IMR-90 (cell line): ENCODE results near the gene EPHB6. TPM values are rescaled to one million over a fixed set of nuclear protein-coding genes. Genes with fewer than 3 reads are reported as not detected.
A peak's percentile ranks its signal among the peaks of the same experiment; 100 is the strongest.

Source experiments
- ATAC-seq: fragments of 200-7000 bp; cut with Tn5 transposase; 2 replicates; pipeline ENCODE4 v1.9.1; 2020; ENCODE audit warnings: low read depth, mild to moderate bottlenecking, moderate library complexity
- BruUV-seq: library from RNA; stranded (reverse); fragments of 400-500 nt; replicated peaks from 2 replicates; lab custom pipeline; 2021; lab: Mats Ljungman, UMichigan
- CTCF ChIA-PET: fragments of 300-600 bp; formaldehyde crosslinking; extraction: SDS; loops from one replicate; lab custom pipeline; 2021; ENCODE audit warnings: antibody characterized with exemption; lab: Yijun Ruan, JAX
- POLR2A ChIA-PET: fragments of 300-600 bp; sonication (Branson Sonifier 250); formaldehyde crosslinking; loops from one replicate; lab custom pipeline; 2022; ENCODE audit warnings: antibody characterized with exemption; ENCODE audit not compliant: unreplicated experiment; lab: Charles Lee
- DNase-seq: peaks from one replicate; pipeline ENCODE4 v3.0.0; 2013
- H2AFZ ChIP-seq: replicated peaks from 2 replicates; pipeline ENCODE3; 2013; ENCODE audit warnings: low read length, mild to moderate bottlenecking; ENCODE audit not compliant: poor library complexity
- H2AK5ac ChIP-seq: 2 replicates; pipeline ENCODE4 v1.6.1; 2013; ENCODE audit warnings: low read depth, low read length, inconsistent platforms
- H2AK9ac ChIP-seq: replicated peaks from 2 replicates; pipeline ENCODE3; 2013; ENCODE audit warnings: mild to moderate bottlenecking, low read depth, low read length, moderate library complexity; ENCODE audit not compliant: poor library complexity
- H2BK120ac ChIP-seq: 2 replicates; pipeline ENCODE4 v1.6.1; 2013; ENCODE audit warnings: low read depth, low read length, inconsistent platforms
- H2BK15ac ChIP-seq: 3 replicates; pipeline ENCODE4 v1.6.1; 2013; ENCODE audit warnings: low read depth, low read length, inconsistent platforms
- H2BK20ac ChIP-seq: 2 replicates; pipeline ENCODE4 v1.6.1; 2013; ENCODE audit warnings: low read depth, mild to moderate bottlenecking, inconsistent platforms, low read length, moderate library complexity
- H2BK5ac ChIP-seq: 2 replicates; pipeline ENCODE4 v1.6.1; 2013; ENCODE audit warnings: mild to moderate bottlenecking, low read depth, low read length, inconsistent platforms; ENCODE audit not compliant: poor library complexity, severe bottlenecking
- H3K14ac ChIP-seq: replicated peaks from 2 replicates; pipeline ENCODE4 v1.6.1; 2013; ENCODE audit warnings: low read depth, low read length, inconsistent platforms
- H3K18ac ChIP-seq: 2 replicates; pipeline ENCODE4 v1.6.1; 2013; ENCODE audit warnings: low read depth, low read length, control low read depth
- H3K23ac ChIP-seq: 2 replicates; pipeline ENCODE4 v1.6.1; 2013; ENCODE audit warnings: low read depth, low read length, inconsistent platforms
- H3K27ac ChIP-seq: 2 replicates; pipeline ENCODE4 v1.5.1; 2013; ENCODE audit warnings: mild to moderate bottlenecking, control low read depth, low read length; ENCODE audit not compliant: insufficient read depth
- H3K27me3 ChIP-seq: 2 replicates; pipeline ENCODE4 v1.6.1; 2013; ENCODE audit warnings: low read length; ENCODE audit not compliant: control insufficient read depth, insufficient read depth
- H3K36me3 ChIP-seq: 2 replicates; pipeline ENCODE4 v1.6.1; 2013; ENCODE audit warnings: low read length, mixed read lengths; ENCODE audit not compliant: control insufficient read depth, insufficient read depth
- H3K4ac ChIP-seq: 2 replicates; pipeline ENCODE4 v1.6.1; 2013; ENCODE audit warnings: low read depth, low read length, inconsistent platforms
- H3K4me1 ChIP-seq: 2 replicates; pipeline ENCODE4 v1.6.1; 2013; ENCODE audit warnings: low read length, mixed read lengths; ENCODE audit not compliant: control insufficient read depth, insufficient read depth
- H3K4me2 ChIP-seq: 2 replicates; pipeline ENCODE4 v1.6.1; 2013; ENCODE audit warnings: low read depth, mild to moderate bottlenecking, control low read depth, low read length, moderate library complexity
- H3K4me3 ChIP-seq: 2 replicates; pipeline ENCODE4 v1.5.1; 2013; ENCODE audit warnings: low read depth, mild to moderate bottlenecking, control low read depth, low read length, moderate library complexity; ENCODE audit not compliant: insufficient read depth
- H3K56ac ChIP-seq: 2 replicates; pipeline ENCODE4 v1.6.1; 2013; ENCODE audit warnings: low read length, inconsistent platforms; ENCODE audit not compliant: insufficient read depth; ENCODE audit errors: extremely low read depth
- H3K79me1 ChIP-seq, 2 experiments: 2 replicates each; pipeline ENCODE4 v1.6.1; 2013; ENCODE audit warnings: low read length in 2 of 2, inconsistent platforms in 1 of 2, low read depth in 1 of 2
- H3K9ac ChIP-seq: 2 replicates; pipeline ENCODE4 v1.6.1; 2013; ENCODE audit warnings: low read depth, low read length, control low read depth
- H3K9me1 ChIP-seq: 2 replicates; pipeline ENCODE4 v1.6.1; 2013; ENCODE audit warnings: low read length, inconsistent platforms; ENCODE audit not compliant: insufficient read depth
- H3K9me3 ChIP-seq: 2 replicates; pipeline ENCODE4 v1.6.1; 2013; ENCODE audit warnings: low read length; ENCODE audit not compliant: control insufficient read depth, insufficient read depth
- H4K20me1 ChIP-seq: 2 replicates; pipeline ENCODE4 v1.6.1; 2013; ENCODE audit warnings: low read length, inconsistent platforms; ENCODE audit not compliant: insufficient read depth
- H4K5ac ChIP-seq: 2 replicates; pipeline ENCODE4 v1.6.1; 2013; ENCODE audit warnings: mild to moderate bottlenecking, low read depth, low read length, control low read depth
- H4K8ac ChIP-seq, 2 experiments: 2 replicates each; pipeline ENCODE4 v1.6.1; 2013; ENCODE audit warnings: low read depth in 2 of 2, low read length in 2 of 2, control low read depth in 1 of 2, inconsistent platforms in 1 of 2
- H4K91ac ChIP-seq: 2 replicates; pipeline ENCODE4 v1.6.1; 2013; ENCODE audit warnings: low read depth, low read length, inconsistent platforms; ENCODE audit not compliant: insufficient read depth
- CHD1 ChIP-seq: IDR thresholded peaks from 2 replicates; pipeline ENCODE4 v1.6.1; 2012; ENCODE audit warnings: low read depth, low read length, improper control_type of control experiment
- CTCF ChIP-seq: conservative IDR thresholded peaks from 2 replicates; pipeline ENCODE4 v1.5.1; 2012; ENCODE audit warnings: mild to moderate bottlenecking, low read depth, low read length, improper control_type of control experiment
- ELK1 ChIP-seq: fragments of 150-350 bp; IDR thresholded peaks from 2 replicates; pipeline ENCODE4 v1.6.1; 2016; ENCODE audit warnings: low read depth, mild to moderate bottlenecking, low read length, moderate library complexity, borderline replicate concordance
- FOS ChIP-seq: fragments of 150-350 bp; IDR thresholded peaks from 2 replicates; pipeline ENCODE4 v1.6.1; 2016; ENCODE audit warnings: low read depth, low read length
- MAFK ChIP-seq: IDR thresholded peaks from 2 replicates; pipeline ENCODE4 v1.6.1; 2012; ENCODE audit warnings: low read depth, low read length, improper control_type of control experiment
- MAZ ChIP-seq: IDR thresholded peaks from 2 replicates; pipeline ENCODE4 v1.6.1; 2012; ENCODE audit warnings: low read depth, mild to moderate bottlenecking, low read length, improper control_type of control experiment, moderate library complexity, borderline replicate concordance
- NFE2L2 ChIP-seq: fragments of 150-350 bp; IDR thresholded peaks from 2 replicates; pipeline ENCODE4 v1.6.1; 2016; ENCODE audit warnings: low read depth, mild to moderate bottlenecking, low read length
- USF2 ChIP-seq: fragments of 150-350 bp; IDR thresholded peaks from 2 replicates; pipeline ENCODE4 v1.6.1; 2017; ENCODE audit warnings: mild to moderate bottlenecking, antibody characterized with exemption, low read length, low read depth
- WGBS, 2 experiments: methylation state at CpG; one replicate each; pipeline versions ENCODE4 v1.1.5 to v1.1.7; 2013; ENCODE audit warnings: missing lambda C conversion rate in 2 of 2; ENCODE audit not compliant: insufficient read length in 1 of 2; ENCODE audit errors: extremely low coverage in 2 of 2; 5-methylcytosine and 5-hydroxymethylcytosine counted together
- dilution Hi-C: fragments of 300-500 bp; cut with HindIII; formaldehyde crosslinking; loops from one replicate; pipeline ENCODE4 v1.14.3; 2018; ENCODE audit warnings: low sequenced_read_pairs; ENCODE audit not compliant: unreplicated experiment
- in situ Hi-C: fragments of 300-500 bp; cut with MboI; formaldehyde crosslinking; loops from 3 replicates; pipeline ENCODE4 v1.14.3; 2019; ENCODE audit warnings: low sequenced_read_pairs, inconsistent platforms, mixed read lengths
- intact Hi-C: fragments of 100-400 bp; cut with micrococcal nuclease; formaldehyde crosslinking; loops from 2 replicates; pipeline ENCODE4 v1.10.0; 2022
- polyA plus RNA-seq, 3 experiments: library from polyadenylated mRNA; depleted of rRNA; stranded (reverse); fragments of >200 nt; gene quantifications; 2 replicates each; pipeline ENCODE4 v1.2.3, GENCODE V29; 2012; ENCODE audit warnings: low replicate concordance in 1 of 3
- total RNA-seq: library from RNA; depleted of rRNA; stranded (reverse); fragments of >200 nt; gene quantifications from 2 replicates; pipeline ENCODE4 v1.2.3, GENCODE V29; 2012

EPHB6 gene
- total and polyA plus RNA-seq, 2 of the 4 experiments (the other 2 are of a cell fraction): under 0.01 to 0.60 TPM

- Histone ChIP-seq H4K91ac (no peak overlapping the region), H3K4me3 (peak overlapping the region; percentile 29; the same call in 1 of the 2 replicates), H4K8ac (no peak overlapping the region), H3K14ac (no peak overlapping the region), H3K79me1 (no peaks in the 10 kb centered on the region), H3K36me3 (no peaks in the 10 kb centered on the region), H3K4me2 (no peak overlapping the region; the same call in 1 of the 2 replicates), H3K4ac (no peak overlapping the region), H3K27ac (no peak overlapping the region), H3K9ac (no peak overlapping the region), H2BK5ac (no peak overlapping the region), H4K20me1 (no peaks in the 10 kb centered on the region), H2AK5ac (no peak overlapping the region), H2BK15ac (no peak overlapping the region), H2BK120ac (no peak overlapping the region), H4K5ac (no peak overlapping the region), H3K9me3 (no peaks in the 10 kb centered on the region), H2AK9ac (no peak overlapping the region), H2AFZ (peak overlapping the region; percentile 94), H3K27me3 (peaks cover 13% of the 10 kb centered on the region), H3K18ac (no peak overlapping the region), H2BK20ac (no peak overlapping the region), H3K23ac (no peak overlapping the region), H3K56ac (no peak overlapping the region), H3K9me1 (no peaks in the 10 kb centered on the region), H3K4me1 (no peaks in the 10 kb centered on the region)
- POLR2A ChIA-PET: no interaction called here
- dilution Hi-C loops: no loop called here
- no peak for TF ChIP-seq USF2
- no peak for TF ChIP-seq ELK1
- no peak for TF ChIP-seq CHD1
- TF ChIP-seq CTCF: no peak
- TF ChIP-seq NFE2L2: no peak
- TF ChIP-seq FOS: no peak
- TF ChIP-seq MAFK: no peak
- TF ChIP-seq MAZ: no peak
- DNase-seq (no peak), ATAC-seq (no peak)
- intact Hi-C loops: no loop called here
- BruUV-seq: no TSS peak
- CTCF ChIA-PET: no interaction called here
- in situ Hi-C loops: loop anchor here (10.0 kb wide), 1 partner anchor 360 kb away; no protein-coding TSS in a partner anchor
- 3% methylated on average over 22 of the region's 43 CpGs; no CpG with 5 or more reads in 1 of the 2 experiments for WGBS, 2 experiments
These were observed 353 bp downstream of the EPHB6 start for GRCh38 chr7:142855114-142855743.
